ENCODE data around the gene GAL3ST3. TPM values are rescaled to one million over a fixed set of nuclear protein-coding genes. Genes with fewer than 3 reads are reported as not detected.

GAL3ST3 gene
- polyA plus RNA-seq, 3 donors: not detected

- Histone ChIP-seq H3K36me3 (replicated peaks in 1 of 2; ENCODE audit: control insufficient read depth in 1 of 2, insufficient read depth in 2 of 2, low read length in 2 of 2) (peaks cover 93 to 98% of the 10 kb centered on the region in 2 donors), H3K27ac (ENCODE audit: low read depth in 1 of 2, low read length in 2 of 2) (no peak overlapping the region), H3K79me2 (ENCODE audit: insufficient read depth, low read length) (peaks cover 32% of the 10 kb centered on the region), H2AFZ (ENCODE audit: insufficient read depth, low read depth, low read length, poor library complexity, severe bottlenecking) (no peak overlapping the region), H3K4me2 (replicated peaks; ENCODE audit: extremely low read depth, low read length, poor library complexity, severe bottlenecking) (no peak overlapping the region), H3K4me1 (ENCODE audit: control insufficient read depth in 1 of 2, insufficient read depth in 2 of 2, low read length in 2 of 2) (peaks cover 2% of the 10 kb centered on the region in 2 donors), H4K20me1 (ENCODE audit: insufficient read depth, low read length) (peaks cover 18% of the 10 kb centered on the region), H3K4me3 (replicated peaks in 1 of 3; ENCODE audit: low read depth in 2 of 3, low read length in 3 of 3) (no peak overlapping the region), H3K27me3 (ENCODE audit: control insufficient read depth in 2 of 2, insufficient read depth in 2 of 2, low read length in 2 of 2) (no peaks in the 10 kb centered on the region), H3K9ac (ENCODE audit: insufficient read depth, low read length, poor library complexity, severe bottlenecking) (no peak overlapping the region), H3K9me3 (replicated peaks in 1 of 2; ENCODE audit: control insufficient read depth in 1 of 2, insufficient read depth in 1 of 2, low read length in 2 of 2) (no peaks in the 10 kb centered on the region)
- intact Hi-C loops (cut with micrococcal nuclease): no loop called here
- Mint-ChIP-seq H3K36me3 (peaks cover 87 to 99% of the 10 kb centered on the region in 2 donors), H3K9me3 (peaks cover 0 to 4% (median 0%) of the 10 kb centered on the region in 7 donors), H3K4me3 (no peak overlapping the region), H3K27me3 (ENCODE audit: low read depth in 3 of 3) (peaks cover 0 to 1% (median 0%) of the 10 kb centered on the region in 3 donors), H3K27ac (peak overlapping the region in 3 of 7 donors; percentile 20 to 39 (median 37)), H3K4me1 (peaks cover 3% of the 10 kb centered on the region)
- no peak for TF ChIP-seq CTCF (IDR thresholded peaks at IDR 0.05)
- 94% methylated on average over 6 of the region's 6 CpGs for WGBS (ENCODE audit: insufficient coverage)
- DNase-seq: no peak
Observed at GRCh38 chr11:66061268-66061667, 12.3 kb upstream of the GAL3ST3 start.

- peaks cover 39% of the 10 kb centered on the region for H3K79me2 ChIP-seq (ENCODE audit: insufficient read depth, low read length)
- no peak overlapping the region for H3K4me3 ChIP-seq (replicated peaks in 1 of 3; ENCODE audit: low read depth in 2 of 3, low read length in 3 of 3)
- 96% methylated on average over 7 of the region's 8 CpGs for WGBS (ENCODE audit: insufficient coverage)
- no peaks in the 10 kb centered on the region for H3K4me1 ChIP-seq (ENCODE audit: control insufficient read depth in 1 of 2, insufficient read depth in 2 of 2, low read length in 2 of 2)
- peaks cover 0 to 3% (median 0%) of the 10 kb centered on the region in 7 donors for H3K9me3 Mint-ChIP-seq
- H4K20me1 ChIP-seq (ENCODE audit: insufficient read depth, low read length): peaks cover 17% of the 10 kb centered on the region
- H3K27me3 Mint-ChIP-seq (ENCODE audit: low read depth in 3 of 3): peaks cover 0 to 1% (median 0%) of the 10 kb centered on the region in 3 donors
- no peaks in the 10 kb centered on the region for H3K4me1 Mint-ChIP-seq
- no peak overlapping the region for H3K4me3 Mint-ChIP-seq
- no peak overlapping the region for H3K9ac ChIP-seq (ENCODE audit: insufficient read depth, low read length, poor library complexity, severe bottlenecking)
- no peaks in the 10 kb centered on the region for H3K9me3 ChIP-seq (replicated peaks in 1 of 2; ENCODE audit: control insufficient read depth in 1 of 2, insufficient read depth in 1 of 2, low read length in 2 of 2)
- peaks cover 87 to 99% of the 10 kb centered on the region in 2 donors for H3K36me3 Mint-ChIP-seq
- TF ChIP-seq CTCF (IDR thresholded peaks at IDR 0.05): no peak
- intact Hi-C loops (cut with micrococcal nuclease): no loop called here
- peaks cover 96 to 100% of the 10 kb centered on the region in 2 donors for H3K36me3 ChIP-seq (replicated peaks in 1 of 2; ENCODE audit: control insufficient read depth in 1 of 2, insufficient read depth in 2 of 2, low read length in 2 of 2)
- no peak overlapping the region for H3K27ac ChIP-seq (ENCODE audit: low read depth in 1 of 2, low read length in 2 of 2)
- no peak for DNase-seq
- H3K27ac Mint-ChIP-seq: no peak overlapping the region
- H3K4me2 ChIP-seq (replicated peaks; ENCODE audit: extremely low read depth, low read length, poor library complexity, severe bottlenecking): no peak overlapping the region
- H2AFZ ChIP-seq (ENCODE audit: insufficient read depth, low read depth, low read length, poor library complexity, severe bottlenecking): no peak overlapping the region
- H3K27me3 ChIP-seq (ENCODE audit: control insufficient read depth in 2 of 2, insufficient read depth in 2 of 2, low read length in 2 of 2): no peaks in the 10 kb centered on the region
Observed at GRCh38 chr11:66059966-66060680, 11.2 kb upstream of the GAL3ST3 start.
